ENCODE results near the gene PAPPA.

GRCh38 chr9:116149844-116150243, 3.7 kb upstream of the PAPPA start:
- TF ChIP-seq EZH2phosphoT487 (IDR thresholded peaks at IDR 0.05; ENCODE audit: low read depth): no peak
- peak; percentile 68 for TF ChIP-seq CTCF (IDR thresholded peaks at IDR 0.05; ENCODE audit: low read depth, low read length)
